Activated naive CD4-positive, alpha-beta T cell treated with anti-CD3 and anti-CD28 coated beads, Interleukin-2, amount 10 ng/mL, durations not matched to agents 7 days and 5 days (primary cell): ENCODE measurements around the gene ACOT11.

ENCODE experiments used
- CTCF ChIA-PET: fragments of 350-600 bp; sonication (Branson Sonifier 250); formaldehyde crosslinking; loops from one replicate; lab custom pipeline; 2021; ENCODE audit warnings: antibody characterized with exemption; lab: Charles Lee
- DNase-seq: peaks from one replicate; pipeline ENCODE4 v3.0.0-alpha.2; 2020
- H3K27ac Mint-ChIP-seq: one replicate; pipeline ENCODE4 v1.8.0; 2021; ENCODE audit warnings: mild to moderate bottlenecking, moderate library complexity, mixed read lengths
- H3K27me3 Mint-ChIP-seq: one replicate; pipeline ENCODE4 v1.8.0; 2021; ENCODE audit warnings: mild to moderate bottlenecking, mixed read lengths
- H3K36me3 Mint-ChIP-seq: one replicate; pipeline ENCODE4 v1.8.0; 2021; ENCODE audit warnings: mixed read lengths
- H3K4me1 Mint-ChIP-seq: one replicate; pipeline ENCODE4 v1.8.0; 2021; ENCODE audit warnings: mixed read lengths
- H3K4me3 Mint-ChIP-seq: one replicate; pipeline ENCODE4 v1.8.0; 2021; ENCODE audit warnings: mild to moderate bottlenecking, moderate library complexity, mixed read lengths
- H3K9me3 Mint-ChIP-seq: one replicate; pipeline ENCODE4 v1.8.0; 2021; ENCODE audit warnings: mixed read lengths

ACOT11 gene

GRCh38 chr1:54640361-54640760, 92.3 kb downstream of the ACOT11 start:
- H3K4me1 Mint-ChIP-seq, result no peaks in the 10 kb centered on the region
- no peak for DNase-seq
- no peak overlapping the region for H3K4me3 Mint-ChIP-seq
- H3K27ac Mint-ChIP-seq, result no peak overlapping the region
- H3K27me3 Mint-ChIP-seq, result peaks cover 20% of the 10 kb centered on the region
- peaks cover 7% of the 10 kb centered on the region for H3K9me3 Mint-ChIP-seq
- CTCF ChIA-PET, result no interaction called here
- H3K36me3 Mint-ChIP-seq, result no peaks in the 10 kb centered on the region

GRCh38 chr1:54640863-54641836, 93.1 kb downstream of the ACOT11 start, which contains the start of gene MROH7:
Gene MROH7, plus strand, starts transcription at chr1:54641786. Its CDS starts 11,141 bp downstream, at chr1:54652927.
- no peak for DNase-seq
- CTCF ChIA-PET, result no interaction called here
- Mint-ChIP-seq H3K27me3 (peaks cover 16% of the 10 kb centered on the region), H3K27ac (no peak within 1 kb of the TSS), H3K36me3 (no peaks in the 10 kb centered on the region), H3K4me1 (no peaks in the 10 kb centered on the region), H3K4me3 (no peak within 1 kb of the TSS), H3K9me3 (peaks cover 7% of the 10 kb centered on the region)

GRCh38 chr1:54643736-54644135, 95.7 kb downstream of the ACOT11 start:
- H3K36me3 Mint-ChIP-seq, result no peaks in the 10 kb centered on the region
- no peaks in the 10 kb centered on the region for H3K4me1 Mint-ChIP-seq
- H3K4me3 Mint-ChIP-seq, result no peak overlapping the region
- H3K9me3 Mint-ChIP-seq, result peaks cover 7% of the 10 kb centered on the region
- no peak overlapping the region for H3K27ac Mint-ChIP-seq
- CTCF ChIA-PET, result no interaction called here
- H3K27me3 Mint-ChIP-seq, result peaks cover 13% of the 10 kb centered on the region
- no peak for DNase-seq

- H3K9me3 Mint-ChIP-seq, result peaks cover 7% of the 10 kb centered on the region
- H3K27ac Mint-ChIP-seq, result no peak overlapping the region
- H3K4me1 Mint-ChIP-seq, result no peaks in the 10 kb centered on the region
- CTCF ChIA-PET, result no interaction called here
- peaks cover 20% of the 10 kb centered on the region for H3K27me3 Mint-ChIP-seq
- no peaks in the 10 kb centered on the region for H3K36me3 Mint-ChIP-seq
- no peak for DNase-seq
- H3K4me3 Mint-ChIP-seq, result no peak overlapping the region
These were observed 98.0 kb downstream of the ACOT11 start for GRCh38 chr1:54645806-54646676.

- CTCF ChIA-PET, result no interaction called here
- H3K9me3 Mint-ChIP-seq, result no peaks in the 10 kb centered on the region
- no peak overlapping the region for H3K4me3 Mint-ChIP-seq
- DNase-seq, result no peak
- H3K27me3 Mint-ChIP-seq, result peaks cover 28% of the 10 kb centered on the region
- no peak overlapping the region for H3K27ac Mint-ChIP-seq
- H3K4me1 Mint-ChIP-seq, result no peaks in the 10 kb centered on the region
- no peaks in the 10 kb centered on the region for H3K36me3 Mint-ChIP-seq
These were observed 101.3 kb downstream of the ACOT11 start for GRCh38 chr1:54649130-54649898.

DNA sequence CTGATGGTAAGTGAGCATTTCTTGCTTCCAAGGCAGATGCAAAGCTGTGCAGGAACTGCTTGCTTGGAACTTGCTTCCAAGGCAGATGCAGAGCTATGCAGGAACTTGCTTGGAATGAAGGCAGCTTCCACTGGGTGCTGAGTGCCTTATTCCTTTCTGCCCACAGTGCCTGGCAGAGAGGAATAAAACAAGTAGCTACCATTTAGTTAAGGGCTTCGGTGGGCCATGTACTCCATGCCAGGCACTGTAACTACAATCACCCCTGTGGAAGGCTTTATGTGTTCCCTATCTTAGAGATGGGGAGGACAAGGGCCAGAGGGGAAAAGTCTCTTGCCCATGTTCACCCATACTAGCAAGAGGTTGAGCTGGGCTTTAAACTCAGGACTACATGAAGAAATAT, 101.9 kb downstream of the ACOT11 start:
- Mint-ChIP-seq H3K9me3 (no peaks in the 10 kb centered on the region), H3K4me3 (no peak overlapping the region), H3K4me1 (no peaks in the 10 kb centered on the region), H3K27ac (no peak overlapping the region), H3K27me3 (peaks cover 28% of the 10 kb centered on the region), H3K36me3 (no peaks in the 10 kb centered on the region)
- CTCF ChIA-PET, result no interaction called here
- no peak for DNase-seq

GRCh38 chr1:54650417-54650816, 102.4 kb downstream of the ACOT11 start:
- CTCF ChIA-PET, result no interaction called here
- no peaks in the 10 kb centered on the region for H3K9me3 Mint-ChIP-seq
- H3K27me3 Mint-ChIP-seq, result peaks cover 28% of the 10 kb centered on the region
- no peak overlapping the region for H3K4me3 Mint-ChIP-seq
- no peaks in the 10 kb centered on the region for H3K4me1 Mint-ChIP-seq
- H3K36me3 Mint-ChIP-seq, result no peaks in the 10 kb centered on the region
- no peak for DNase-seq
- no peak overlapping the region for H3K27ac Mint-ChIP-seq

GRCh38 chr1:54651608-54652007, 103.6 kb downstream of the ACOT11 start:
- no peaks in the 10 kb centered on the region for H3K36me3 Mint-ChIP-seq
- H3K4me3 Mint-ChIP-seq, result no peak overlapping the region
- DNase-seq, result no peak
- peaks cover 25% of the 10 kb centered on the region for H3K27me3 Mint-ChIP-seq
- CTCF ChIA-PET, result no interaction called here
- no peak overlapping the region for H3K27ac Mint-ChIP-seq
- H3K9me3 Mint-ChIP-seq, result no peaks in the 10 kb centered on the region
- no peaks in the 10 kb centered on the region for H3K4me1 Mint-ChIP-seq

DNA sequence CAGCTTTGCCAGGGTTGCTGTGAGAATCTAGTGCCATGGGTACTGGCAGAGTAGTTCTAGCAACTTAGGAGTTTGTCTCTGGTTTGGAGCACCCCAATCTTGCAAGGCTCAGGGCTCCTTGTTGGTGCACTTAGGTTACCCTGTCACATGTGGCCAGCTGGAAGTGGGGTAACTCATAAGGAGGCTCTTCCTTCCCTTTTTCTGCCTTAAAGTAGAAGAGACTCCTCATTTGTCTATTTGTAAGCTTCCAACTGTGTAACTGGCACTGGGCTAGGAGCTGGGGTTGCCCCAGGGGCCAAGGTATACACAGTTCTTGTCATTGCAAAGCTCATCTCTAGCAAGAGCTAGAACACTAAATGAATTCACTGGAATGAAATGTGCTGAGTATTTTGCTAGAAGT, 104.1 kb downstream of the ACOT11 start:
- Mint-ChIP-seq H3K27ac (no peak overlapping the region), H3K9me3 (no peaks in the 10 kb centered on the region), H3K4me1 (no peaks in the 10 kb centered on the region), H3K36me3 (no peaks in the 10 kb centered on the region), H3K4me3 (no peak overlapping the region), H3K27me3 (peaks cover 25% of the 10 kb centered on the region)
- CTCF ChIA-PET, result no interaction called here
- DNase-seq, result no peak

DNA sequence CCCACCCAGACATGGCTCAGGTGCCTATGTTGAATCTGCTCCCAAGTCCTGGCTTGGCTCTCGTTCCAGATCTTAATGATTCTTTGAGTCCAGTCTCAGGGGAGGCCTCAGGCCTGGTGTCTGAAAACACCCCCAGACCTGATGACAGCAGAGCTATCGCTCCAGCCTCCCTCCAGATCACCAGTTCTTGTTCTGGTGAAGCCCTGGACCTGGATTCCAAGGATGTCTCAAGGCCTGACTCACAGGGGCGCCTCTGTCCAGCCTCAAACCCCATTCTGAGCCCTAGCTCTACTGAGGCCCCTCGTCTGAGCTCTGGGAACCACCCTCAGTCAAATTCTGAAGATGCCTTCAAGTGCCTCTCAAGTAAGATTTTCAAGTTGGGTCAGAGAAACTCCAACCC, 105.0 kb downstream of the ACOT11 start:
- no peak for DNase-seq
- CTCF ChIA-PET, result no interaction called here
- Mint-ChIP-seq H3K27me3 (peaks cover 25% of the 10 kb centered on the region), H3K9me3 (no peaks in the 10 kb centered on the region), H3K4me1 (no peaks in the 10 kb centered on the region), H3K27ac (no peak overlapping the region), H3K36me3 (no peaks in the 10 kb centered on the region), H3K4me3 (no peak overlapping the region)

DNA sequence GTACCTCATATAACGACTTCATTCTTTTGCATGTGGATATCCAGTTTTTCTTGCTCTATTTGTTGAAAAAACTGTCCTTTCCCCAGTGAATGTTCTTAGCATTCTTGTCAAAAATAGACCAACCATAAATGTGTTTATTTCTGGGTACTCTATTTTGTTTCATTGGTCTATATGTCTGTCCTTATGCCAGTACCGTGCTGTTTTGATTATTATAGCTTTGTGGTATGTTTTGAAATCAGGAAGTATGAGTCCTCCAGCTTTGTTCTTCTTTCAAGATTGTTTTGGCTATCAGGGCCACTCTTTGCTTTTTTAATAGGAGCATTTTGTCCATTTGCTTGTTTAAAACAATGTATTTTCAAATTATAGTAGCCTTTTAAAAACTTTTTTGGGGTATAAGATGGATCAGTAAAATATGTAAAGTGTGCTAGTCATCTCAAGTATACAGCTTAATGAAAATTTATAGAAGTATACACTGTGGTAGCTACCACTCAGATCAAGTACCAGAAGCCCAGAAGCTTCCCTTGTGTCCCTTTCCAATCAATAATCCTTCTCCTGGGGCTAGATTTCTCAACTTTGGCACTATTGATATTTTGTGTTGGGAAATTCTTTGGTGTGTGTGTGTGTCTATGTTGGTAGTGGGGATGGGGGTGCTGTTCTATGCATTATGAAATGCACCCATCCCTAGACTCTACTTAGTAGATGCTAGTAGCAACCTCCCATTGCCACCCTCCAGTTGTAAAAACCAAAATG, 110.3 kb downstream of the ACOT11 start:
- DNase-seq, result no peak
- CTCF ChIA-PET, result no interaction called here
- no peaks in the 10 kb centered on the region for H3K9me3 Mint-ChIP-seq
- no peaks in the 10 kb centered on the region for H3K36me3 Mint-ChIP-seq
- no peaks in the 10 kb centered on the region for H3K4me1 Mint-ChIP-seq
- no peak overlapping the region for H3K4me3 Mint-ChIP-seq
- H3K27me3 Mint-ChIP-seq, result peaks cover 4% of the 10 kb centered on the region
- no peak overlapping the region for H3K27ac Mint-ChIP-seq
